Fibroblast of villous mesenchyme (primary cell): ENCODE data around the gene NFIX. TPM values are rescaled to one million over a fixed set of nuclear protein-coding genes. Genes with fewer than 3 reads are reported as not detected.

Experiments used
- DNase-seq: peaks from one replicate; pipeline ENCODE4 v3.0.0-alpha.2; 2010; ENCODE audit warnings: low read depth
- H3K4me3 ChIP-seq: 2 replicates; pipeline ENCODE4 v1.5.1; 2011; ENCODE audit warnings: low read depth, mild to moderate bottlenecking, low read length
- CTCF ChIP-seq: IDR thresholded peaks from 2 replicates; pipeline ENCODE4 v1.5.1; 2012; ENCODE audit warnings: low read depth, mild to moderate bottlenecking, low read length; ENCODE audit not compliant: insufficient read depth
- total RNA-seq: library from RNA; depleted of rRNA; stranded (reverse); fragments of >200 nt; gene quantifications from 2 replicates; pipeline ENCODE4 v1.2.3, GENCODE V29; 2012

NFIX gene
- total RNA-seq, 1 donor: 30.2 TPM

GRCh38 chr19:13045812-13046211, 50.5 kb downstream of the NFIX start:
- no peak for TF ChIP-seq CTCF
- DNase-seq: no peak

DNA sequence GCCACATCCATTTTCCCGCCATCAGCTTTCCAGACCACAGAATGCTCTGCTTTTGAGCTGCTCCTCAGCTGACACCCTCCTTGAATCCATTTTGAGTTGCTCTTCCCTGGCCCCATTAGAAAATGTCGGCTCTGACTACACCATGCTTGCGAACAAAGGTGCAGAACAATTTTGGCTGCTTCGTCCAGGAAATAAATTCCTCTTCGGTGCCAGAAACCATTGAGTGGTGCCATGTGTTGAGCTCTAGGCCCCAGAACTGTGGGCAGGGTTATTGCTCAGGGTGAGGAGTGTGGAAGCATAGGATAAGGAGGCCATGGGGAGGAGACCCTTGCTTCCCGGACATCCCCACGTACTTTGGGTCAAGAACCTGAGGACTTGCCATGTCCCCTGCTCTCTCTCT, 52.1 kb downstream of the NFIX start:
- no peak overlapping the region for H3K4me3 ChIP-seq
- TF ChIP-seq CTCF: no peak
- DNase-seq: no peak

More at GRCh38 chr19:13045812-13046211, 50.5 kb downstream of the NFIX start:
- no peak overlapping the region for H3K4me3 ChIP-seq

DNA sequence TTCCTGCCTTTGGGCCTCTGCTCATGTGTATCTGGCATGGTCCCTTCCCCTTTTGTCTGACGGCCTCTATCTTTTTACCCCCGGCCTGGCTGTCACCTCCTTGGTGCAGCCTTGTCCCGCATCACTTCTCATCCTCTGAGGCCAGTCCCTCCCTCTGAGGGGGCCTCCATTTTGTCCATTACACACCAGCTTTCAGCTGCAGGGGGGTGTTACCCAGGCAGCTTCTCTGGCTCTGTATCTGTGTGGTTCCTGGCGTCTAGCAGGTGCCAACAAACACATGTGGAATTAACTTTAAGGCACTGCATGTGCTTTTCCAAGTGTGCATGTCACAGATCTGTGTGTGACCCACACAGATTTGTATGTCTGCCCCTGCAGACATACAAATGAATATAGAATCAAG, 55.0 kb downstream of the NFIX start:
- DNase-seq: no peak
- H3K4me3 ChIP-seq: no peak overlapping the region
- TF ChIP-seq CTCF: no peak

DNA sequence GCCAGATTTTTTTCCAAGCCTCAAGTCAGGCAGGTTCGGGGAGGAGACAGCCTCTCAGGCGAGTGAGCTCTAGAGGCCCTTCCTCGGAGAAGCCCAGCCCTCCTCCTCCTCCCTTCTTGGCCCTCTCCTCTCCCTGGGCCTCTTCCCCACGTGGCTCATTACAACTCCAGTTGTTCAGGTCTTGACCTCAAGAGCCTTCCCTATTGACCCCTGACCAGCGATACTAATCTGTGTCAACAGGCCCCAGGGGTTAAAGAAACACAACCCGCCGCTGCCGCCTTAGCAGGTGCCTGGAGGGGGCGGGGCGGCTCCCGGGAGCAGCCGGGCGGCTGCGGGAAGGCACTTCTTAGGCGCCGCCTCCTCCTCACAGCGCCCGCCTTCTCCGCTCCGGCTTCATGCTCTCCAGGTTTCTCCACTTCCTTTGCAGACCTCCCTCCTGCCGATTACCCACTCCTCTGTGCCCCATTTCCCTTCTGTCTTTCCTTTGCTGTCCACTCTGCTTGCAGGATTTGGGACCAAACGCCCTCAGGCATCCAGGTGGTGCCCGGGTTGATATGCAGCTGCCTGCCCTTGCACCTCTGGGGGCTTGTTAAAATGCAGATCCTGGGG, 56.4 kb downstream of the NFIX start:
- TF ChIP-seq CTCF: no peak
- peak; percentile 78 for DNase-seq
- H3K4me3 ChIP-seq: no peak overlapping the region

DNA sequence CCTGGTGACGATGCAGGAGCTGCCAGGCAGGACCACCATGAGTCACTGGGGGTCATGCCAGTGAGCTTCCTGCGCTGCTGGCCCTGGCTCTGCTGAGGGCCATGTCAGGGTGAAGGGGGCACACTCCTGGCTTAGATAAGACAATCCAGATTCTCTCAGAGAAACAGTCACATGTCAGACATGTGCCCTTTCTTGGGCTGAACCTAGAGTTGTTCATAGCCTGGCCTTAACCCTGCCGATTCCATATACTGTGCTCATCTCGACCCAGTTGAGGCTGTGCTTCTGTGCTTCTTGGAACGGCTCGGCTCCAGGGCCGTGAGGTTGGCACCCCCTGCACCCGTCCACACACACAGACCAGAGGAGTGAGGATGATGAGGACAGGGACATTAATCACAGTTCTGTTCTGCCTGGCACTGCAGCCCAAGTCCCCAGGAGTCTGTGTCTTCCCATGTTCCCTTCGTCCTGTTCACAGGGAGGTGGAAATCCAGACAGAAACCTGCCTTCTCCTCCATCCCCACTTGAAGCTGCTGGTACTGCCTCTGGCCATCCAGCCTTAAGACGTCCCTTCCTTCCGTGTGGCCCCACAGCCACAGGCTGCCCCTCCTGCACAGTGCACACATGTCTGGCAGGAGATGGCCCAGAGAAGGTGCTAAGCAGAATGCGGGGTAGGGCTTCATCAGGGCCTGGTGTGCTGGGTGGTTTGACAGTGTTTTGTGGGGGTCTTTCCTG, 57.3 kb downstream of the NFIX start:
- no peak for DNase-seq
- H3K4me3 ChIP-seq: no peak overlapping the region
- no peak for TF ChIP-seq CTCF

- H3K4me3 ChIP-seq: no peak overlapping the region
- no peak for TF ChIP-seq CTCF
- no peak for DNase-seq
Measured at GRCh38 chr19:13053238-13053637, 58.0 kb downstream of the NFIX start.
